Activated CD8-positive, alpha-beta memory T cell treated with anti-CD3 and anti-CD28 coated beads for 36 hours (primary cell): ENCODE measurements around the gene C1QTNF12. TPM values are rescaled to one million over a fixed set of nuclear protein-coding genes. Genes with fewer than 3 reads are reported as not detected.

Experiments used
- CTCF ChIA-PET: fragments of 350-600 bp; sonication (Branson Sonifier 250); formaldehyde crosslinking; loops from one replicate; lab custom pipeline; 2021; ENCODE audit warnings: antibody characterized with exemption; lab: Charles Lee
- POLR2A ChIA-PET: fragments of 350-600 bp; sonication (Branson Sonifier 250); formaldehyde crosslinking; loops from one replicate; lab custom pipeline; 2021; ENCODE audit warnings: antibody characterized with exemption; lab: Charles Lee
- total RNA-seq, 2 experiments: library from RNA; stranded (reverse); gene quantifications; one replicate each; pipeline ENCODE4 v1.2.3, GENCODE V29; 2021

C1QTNF12 gene
- total RNA-seq, 2 experiments from 2014 or later, result 0.96 to 1.2 TPM

- ChIA-PET POLR2A (no interaction called here), CTCF (no interaction called here)
These were observed 37.9 kb upstream of the C1QTNF12 start for GRCh38 chr1:1284221-1285101.

DNA sequence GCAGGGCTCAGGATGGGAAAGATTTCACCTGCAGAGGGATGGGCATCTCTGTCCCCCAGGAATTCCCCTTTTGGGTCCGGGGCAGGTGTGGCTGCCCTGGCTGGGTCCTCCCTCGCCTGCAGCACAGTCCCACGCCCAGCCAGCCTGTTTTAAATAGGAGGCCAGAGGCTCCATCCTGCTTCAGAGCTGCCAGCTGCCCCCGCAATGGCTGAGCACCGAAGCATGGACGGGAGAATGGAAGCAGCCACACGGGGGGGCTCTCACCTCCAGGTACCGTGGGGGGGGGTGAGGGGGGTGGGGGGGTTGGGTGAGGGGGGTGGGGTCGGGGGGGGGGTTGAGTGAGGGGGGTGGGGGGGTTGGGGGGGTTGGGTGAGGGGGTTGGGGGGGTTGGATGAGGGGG is 37.3 kb upstream of the C1QTNF12 start:
- POLR2A ChIA-PET, result no interaction called here
- CTCF ChIA-PET, result interaction anchor here (0.9 kb wide), 1 partner anchor 18 kb away, joined by 4 read pairs; no protein-coding TSS in a partner anchor

- CTCF ChIA-PET, result interaction anchor here (0.9 kb wide), 1 partner anchor 18 kb away, joined by 4 read pairs; no protein-coding TSS in a partner anchor
These were observed 36.5 kb upstream of the C1QTNF12 start for GRCh38 chr1:1282998-1283397.

GRCh38 chr1:1281533-1282321 is 35.2 kb upstream of the C1QTNF12 start:
- ChIA-PET CTCF (interaction anchor here (0.6 kb wide), 1 partner anchor 21 kb away, joined by 3 read pairs; no protein-coding TSS in a partner anchor), POLR2A (interaction anchor here (1.1 kb wide), 1 partner anchor 18 kb away, joined by 3 read pairs; no protein-coding TSS in a partner anchor)

More at GRCh38 chr1:1282998-1283397, 36.5 kb upstream of the C1QTNF12 start:
- POLR2A ChIA-PET, result no interaction called here

DNA sequence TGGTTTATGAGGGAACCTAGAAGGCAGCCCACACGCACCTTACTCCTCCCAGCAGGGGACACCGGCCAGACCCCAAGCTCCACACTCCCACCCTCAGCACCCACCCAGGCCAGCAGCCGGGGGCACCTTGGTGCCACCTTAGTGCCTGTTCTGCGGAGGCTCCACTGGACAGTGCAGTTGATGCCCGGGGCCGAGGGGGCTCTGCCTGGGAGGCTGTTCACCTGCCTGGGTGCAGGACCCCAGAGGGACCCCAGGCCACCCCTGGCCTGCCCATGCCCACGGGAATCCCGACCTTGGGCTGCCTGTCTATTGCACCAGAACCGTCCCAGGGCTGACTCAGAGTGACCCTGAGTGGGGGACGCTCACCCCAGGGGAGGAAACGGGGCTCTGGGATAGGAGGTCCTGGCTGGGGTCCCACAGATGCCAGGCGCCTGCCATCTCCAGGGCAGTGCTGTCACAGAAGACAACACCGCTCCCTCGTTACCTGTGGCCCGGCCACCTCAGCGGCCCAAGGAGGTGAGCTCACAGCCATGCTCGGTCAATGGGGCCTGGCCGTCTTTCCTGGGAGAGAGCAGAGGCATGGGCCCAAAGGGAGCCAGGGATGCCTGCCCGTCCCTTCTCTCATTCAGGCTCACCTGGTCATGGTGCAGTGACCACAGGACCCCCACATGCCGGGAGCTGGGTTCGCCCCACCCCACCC is 34.4 kb upstream of the C1QTNF12 start:
- CTCF ChIA-PET, result no interaction called here
- POLR2A ChIA-PET, result interaction anchor here (1.1 kb wide), 1 partner anchor 17 kb away, joined by 3 read pairs; no protein-coding TSS in a partner anchor

- ChIA-PET CTCF (no interaction called here), POLR2A (interaction anchor here (0.7 kb wide), 2 partner anchors 75 to 116 kb away, joined by 3 to 4 read pairs; no protein-coding TSS in a partner anchor)
These were observed 32.5 kb upstream of the C1QTNF12 start for GRCh38 chr1:1279028-1279427.

DNA sequence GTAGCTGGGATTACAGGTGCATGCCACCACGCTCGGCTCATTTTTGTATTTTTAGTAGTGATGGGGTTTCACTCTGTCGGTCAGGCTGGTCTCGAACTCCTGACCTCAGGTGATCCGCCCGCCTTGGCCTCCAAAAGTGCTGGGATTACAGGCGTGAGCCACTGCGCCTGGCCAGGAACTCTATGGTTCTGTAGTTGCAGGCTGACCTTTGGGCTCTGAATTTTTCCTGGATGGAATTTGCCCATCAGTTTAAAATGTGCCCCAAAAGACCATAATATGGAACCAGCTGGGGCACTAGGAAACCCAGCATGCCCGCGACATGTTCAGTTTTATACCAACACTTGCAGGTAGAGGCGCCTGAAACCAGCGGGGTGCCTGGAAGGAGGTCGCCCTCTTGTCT is 32.1 kb upstream of the C1QTNF12 start:
- POLR2A ChIA-PET, result interaction anchor here (0.7 kb wide), 1 partner anchor 75 kb away, joined by 3 read pairs; no protein-coding TSS in a partner anchor
- CTCF ChIA-PET, result no interaction called here

DNA sequence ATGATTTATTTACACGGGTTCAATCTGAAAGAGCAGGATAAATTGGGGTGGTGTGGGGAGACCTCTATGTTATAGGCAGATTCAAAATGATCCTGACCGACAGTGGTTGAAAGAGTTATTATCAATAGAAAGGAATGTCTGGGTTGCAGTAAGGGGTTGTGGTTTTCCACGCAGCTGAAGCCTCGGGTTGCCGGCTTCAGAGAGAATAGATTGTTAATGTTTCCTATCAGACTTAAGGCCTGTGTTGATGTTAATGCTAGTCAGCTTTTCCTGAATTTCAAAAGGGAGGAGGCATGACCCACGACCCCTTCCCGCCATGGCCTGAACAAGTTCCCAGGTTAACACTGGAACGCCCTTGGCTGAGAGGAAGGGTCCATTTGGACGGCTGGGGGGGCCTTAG is 29.3 kb upstream of the C1QTNF12 start:
- POLR2A ChIA-PET, result no interaction called here
- CTCF ChIA-PET, result interaction anchor here (1.1 kb wide), 1 partner anchor 25 kb away, joined by 3 read pairs; no protein-coding TSS in a partner anchor

- CTCF ChIA-PET, result interaction anchor here (1.1 to 1.3 kb wide), 2 partner anchors 24 to 292 kb away, joined by 3 read pairs; no protein-coding TSS in a partner anchor
- POLR2A ChIA-PET, result no interaction called here
These were observed 28.5 kb upstream of the C1QTNF12 start for GRCh38 chr1:1274931-1275431.

DNA sequence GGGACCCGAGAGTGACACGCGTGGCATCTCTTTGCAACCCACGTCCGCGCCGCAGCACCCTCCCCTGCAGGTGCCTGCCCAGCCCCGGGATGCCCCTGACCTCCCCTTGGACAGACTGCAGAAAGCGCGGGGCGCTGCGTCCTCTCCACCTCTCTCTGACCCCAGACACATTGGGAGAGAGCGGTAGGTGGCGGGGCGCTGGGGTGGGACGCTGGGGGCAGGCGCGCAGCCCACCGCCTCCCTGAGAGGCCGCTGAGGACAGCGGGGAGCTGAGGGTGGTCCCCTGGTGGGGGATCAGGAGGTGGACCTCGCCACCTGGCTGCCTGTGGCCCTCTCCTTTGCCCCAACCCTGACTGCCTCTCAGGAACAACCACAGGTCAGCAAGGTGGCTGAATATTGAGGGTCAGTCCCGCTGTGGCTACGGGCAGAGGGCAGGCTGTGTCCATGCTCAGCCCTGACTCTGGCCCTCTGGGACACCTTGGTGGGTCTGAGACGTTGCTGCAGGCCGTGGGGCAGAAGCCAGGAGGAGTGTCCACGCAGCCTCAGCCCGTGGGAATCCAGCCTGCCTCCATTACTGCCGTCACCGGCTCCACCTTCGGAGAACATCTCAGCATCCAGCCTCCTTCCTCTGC is 27.9 kb upstream of the C1QTNF12 start:
- POLR2A ChIA-PET, result no interaction called here
- CTCF ChIA-PET, result interaction anchor here (1.0 to 1.4 kb wide), 4 partner anchors 17 to 291 kb away, joined by 3 to 5 read pairs (median 3); no protein-coding TSS in a partner anchor

GRCh38 chr1:1273512-1274298 is 27.2 kb upstream of the C1QTNF12 start, which contains the start of gene UBE2J2:
UBE2J2 (minus strand) TSS chr1:1273854; CDS start chr1:1267992, 5,862 bp downstream.
- ChIA-PET POLR2A (interaction anchor here (0.5 to 0.6 kb wide), 6 partner anchors 18 to 592 kb away, joined by 3 to 7 read pairs (median 4); partner anchors contain the start of genes B3GALT6 and SDF4), CTCF (interaction anchor here (1.0 to 1.4 kb wide), 5 partner anchors 18 to 290 kb away, joined by 3 to 5 read pairs (median 3); no protein-coding TSS in a partner anchor)

- ChIA-PET CTCF (interaction anchor here (1.0 to 1.4 kb wide), 4 partner anchors 19 to 151 kb away, joined by 3 to 5 read pairs (median 4); no protein-coding TSS in a partner anchor), POLR2A (interaction anchor here (0.5 to 0.6 kb wide), 6 partner anchors 19 to 593 kb away, joined by 3 to 7 read pairs (median 4); partner anchors contain the start of genes B3GALT6 and SDF4)
These were observed 26.6 kb upstream of the C1QTNF12 start for GRCh38 chr1:1273209-1273511.

- ChIA-PET POLR2A (no interaction called here), CTCF (interaction anchor here (1.0 to 2.7 kb wide), 3 partner anchors 100 to 150 kb away, joined by 3 to 13 read pairs (median 5); no protein-coding TSS in a partner anchor)
These were observed 26.1 kb upstream of the C1QTNF12 start for GRCh38 chr1:1272341-1273208.

DNA sequence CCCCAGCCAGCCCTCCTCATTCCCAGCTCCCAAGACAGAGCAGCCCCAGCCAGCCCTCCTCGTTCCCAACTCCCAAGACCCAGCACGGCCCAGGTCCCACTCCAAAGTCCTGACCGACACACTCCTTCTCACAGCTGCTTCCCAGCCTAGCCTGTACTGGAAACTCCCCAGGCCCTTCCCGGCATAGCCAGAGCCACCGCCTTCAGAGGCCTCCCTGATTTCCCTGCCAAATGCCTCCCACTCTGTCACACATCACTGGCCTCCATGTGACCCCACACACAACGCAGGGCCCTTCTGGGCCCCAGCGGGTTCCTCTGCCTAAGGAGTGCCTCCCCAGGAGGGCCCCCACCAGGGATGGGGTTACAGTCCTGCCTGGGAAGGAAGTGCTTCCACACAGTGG is 24.3 kb upstream of the C1QTNF12 start:
- ChIA-PET CTCF (interaction anchor here (1.0 to 2.7 kb wide), 3 partner anchors 13 to 169 kb away, joined by 3 to 13 read pairs (median 4); no protein-coding TSS in a partner anchor), POLR2A (no interaction called here)

- CTCF ChIA-PET, result no interaction called here
- POLR2A ChIA-PET, result no interaction called here
These were observed 21.8 kb upstream of the C1QTNF12 start for GRCh38 chr1:1268284-1268682.
